GM21576 (cell line): ENCODE data around the gene DHX16.

Experiments used
- ATAC-seq: cut with Tn5 transposase; IDR thresholded peaks from one replicate; pipeline ENCODE4 v1.9.1; 2021; ENCODE audit warnings: mild to moderate bottlenecking, moderate library complexity; ENCODE audit not compliant: unreplicated experiment

Gene DHX16

GRCh38 chr6:30696432-30696831, 23.6 kb upstream of the DHX16 start:
- ATAC-seq = no peak

GRCh38 chr6:30691208-30691847, 18.5 kb upstream of the DHX16 start:
- ATAC-seq = no peak

GRCh38 chr6:30690403-30691207, 17.8 kb upstream of the DHX16 start, which contains the start of gene NRM:
NRM (minus strand) TSS chr6:30690984; CDS start chr6:30690974, 10 bp downstream.
- peak; percentile 27 for ATAC-seq

- no peak for ATAC-seq
Observed at GRCh38 chr6:30689985-30690384, 17.2 kb upstream of the DHX16 start.

GRCh38 chr6:30689022-30689865, 16.4 kb upstream of the DHX16 start:
- no peak for ATAC-seq

- ATAC-seq = no peak
Observed at GRCh38 chr6:30688569-30688968, 15.8 kb upstream of the DHX16 start.

- ATAC-seq = no peak
Observed at GRCh38 chr6:30687659-30688431, 15.0 kb upstream of the DHX16 start.

- ATAC-seq = peak; percentile 33
Observed at GRCh38 chr6:30686908-30687658, 14.3 kb upstream of the DHX16 start.

- no peak for ATAC-seq
Observed at GRCh38 chr6:30686009-30686907, 13.5 kb upstream of the DHX16 start, which contains the start of gene PPP1R18. PPP1R18 (minus strand) TSS chr6:30686645; CDS start chr6:30686018, 627 bp downstream.

GRCh38 chr6:30685157-30686008, 12.6 kb upstream of the DHX16 start:
- no peak for ATAC-seq

GRCh38 chr6:30684386-30685156, 11.8 kb upstream of the DHX16 start:
- ATAC-seq = no peak

GRCh38 chr6:30683980-30684338, 11.2 kb upstream of the DHX16 start:
- ATAC-seq = no peak

GRCh38 chr6:30683183-30683979, 10.6 kb upstream of the DHX16 start:
- no peak for ATAC-seq

GRCh38 chr6:30682143-30683117, 9.6 kb upstream of the DHX16 start:
- ATAC-seq = peak; percentile 40

GRCh38 chr6:30681766-30682142, 8.9 kb upstream of the DHX16 start:
- ATAC-seq = no peak
